Caco-2 (cell line): Measurements from ENCODE around the gene GLRX2. TPM values are rescaled to one million over a fixed set of nuclear protein-coding genes. Genes with fewer than 3 reads are reported as not detected.

Experiments used
- BruUV-seq: library from RNA; stranded (reverse); fragments of 400-500 nt; replicated peaks from 2 replicates; lab custom pipeline; 2021; lab: Mats Ljungman, UMichigan
- CTCF ChIA-PET: fragments of 300-600 bp; sonication (Branson Sonifier 250); formaldehyde crosslinking; loops from one replicate; lab custom pipeline; 2022; ENCODE audit warnings: antibody characterized with exemption; lab: Charles Lee
- POLR2A ChIA-PET: fragments of 300-600 bp; sonication (Branson Sonifier 250); formaldehyde crosslinking; loops from one replicate; lab custom pipeline; 2022; ENCODE audit warnings: antibody characterized with exemption; lab: Charles Lee
- DNase-seq, 2 experiments: peaks; one replicate each; pipeline versions ENCODE4 v3.0.0 to v3.0.0-alpha.2; 2020 to 2022
- H3K27me3 ChIP-seq: replicated peaks from 2 replicates; pipeline ENCODE4 v1.6.0; 2011; ENCODE audit warnings: low read length; ENCODE audit not compliant: control insufficient read depth, insufficient read depth
- H3K36me3 ChIP-seq: 2 replicates; pipeline ENCODE4 v1.5.1; 2011; ENCODE audit warnings: low read length; ENCODE audit not compliant: control insufficient read depth, insufficient read depth
- H3K4me1 ChIP-seq: fragments of 250-450 bp; sonication (Bioruptor Pico); 2 replicates; pipeline ENCODE4 v1.5.1; 2020; ENCODE audit warnings: mild to moderate bottlenecking
- H3K4me3 ChIP-seq: 2 replicates; pipeline ENCODE4 v1.5.1; 2011; ENCODE audit warnings: low read depth, mild to moderate bottlenecking, control low read depth, low read length
- H3K9me3 ChIP-seq: fragments of 250-450 bp; sonication (Bioruptor Pico); 2 replicates; pipeline ENCODE4 v1.5.1; 2020; ENCODE audit warnings: mild to moderate bottlenecking, moderate library complexity
- H3K27ac Mint-ChIP-seq: one replicate; pipeline ENCODE4 v1.8.0; 2022; ENCODE audit warnings: mixed read lengths; ENCODE audit not compliant: unreplicated experiment
- H3K27me3 Mint-ChIP-seq: one replicate; pipeline ENCODE4 v1.8.0; 2022; ENCODE audit warnings: mixed read lengths; ENCODE audit not compliant: insufficient read depth, unreplicated experiment
- H3K36me3 Mint-ChIP-seq: one replicate; pipeline ENCODE4 v1.8.0; 2022; ENCODE audit warnings: mild to moderate bottlenecking, mixed read lengths; ENCODE audit not compliant: insufficient read depth, unreplicated experiment
- H3K4me1 Mint-ChIP-seq: one replicate; pipeline ENCODE4 v1.8.0; 2022; ENCODE audit warnings: low read depth, mixed read lengths; ENCODE audit not compliant: unreplicated experiment
- H3K4me3 Mint-ChIP-seq: one replicate; pipeline ENCODE4 v1.8.0; 2022; ENCODE audit warnings: mild to moderate bottlenecking, moderate library complexity, mixed read lengths; ENCODE audit not compliant: unreplicated experiment
- H3K9me3 Mint-ChIP-seq: one replicate; pipeline ENCODE4 v1.8.0; 2022; ENCODE audit warnings: mixed read lengths; ENCODE audit not compliant: unreplicated experiment
- intact Hi-C: fragments of 100-400 bp; cut with micrococcal nuclease; formaldehyde crosslinking; loops from one replicate; pipeline ENCODE4 v1.10.0; 2022; ENCODE audit not compliant: unreplicated experiment
- total RNA-seq: library from RNA; stranded (reverse); gene quantifications from 2 replicates; pipeline ENCODE4 v1.2.3, GENCODE V29; 2022
- TF ChIP-seq, protein P1 (sequence below), 2 experiments: fragments of 200-600 bp in 1 of 2; IDR thresholded peaks; 1 replicate in 1 of 2; 2 replicates in 1 of 2; pipeline versions ENCODE4 v1.5.1 to v1.8.0; 2011 to 2022; ENCODE audit warnings: antibody characterized with exemption in 1 of 2, control low read depth in 1 of 2, inconsistent platforms in 1 of 2, low read depth in 1 of 2, low read length in 1 of 2, mild to moderate bottlenecking in 1 of 2, moderate library complexity in 1 of 2; ENCODE audit not compliant: insufficient read depth in 1 of 2, severe bottlenecking in 1 of 2, unreplicated experiment in 1 of 2

GLRX2 gene
- total RNA-seq, 1 experiment from 2014 or later, result 20.7 TPM

DNA sequence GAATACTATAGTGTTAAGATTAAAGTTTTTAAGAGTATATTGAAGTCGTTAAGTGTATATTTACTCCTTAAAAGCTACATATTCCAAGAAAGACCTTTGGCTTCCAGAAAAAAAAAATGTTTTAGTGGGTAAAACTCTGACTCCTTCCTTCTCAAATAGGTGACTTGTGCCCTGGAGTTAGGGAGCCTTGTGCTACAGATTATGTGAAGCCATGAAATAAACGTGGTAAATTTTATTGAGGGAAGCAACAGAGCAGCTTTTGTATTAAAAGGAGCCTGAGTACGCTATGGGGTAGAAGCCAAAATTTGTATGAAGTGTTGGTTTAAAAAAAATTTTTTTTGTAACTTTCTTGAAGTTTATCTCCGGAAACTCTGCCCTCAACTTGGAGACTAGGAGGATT lies 44.8 kb downstream of the GLRX2 start:
- no peaks in the 10 kb centered on the region for H3K9me3 Mint-ChIP-seq
- CTCF ChIA-PET, result no interaction called here
- peaks cover 22% of the 10 kb centered on the region for H3K36me3 Mint-ChIP-seq
- Histone ChIP-seq H3K4me3 (peak overlapping the region; percentile 70), H3K36me3 (no peaks in the 10 kb centered on the region), H3K4me1 (peaks cover 5% of the 10 kb centered on the region; the same call in 1 of the 2 replicates), H3K9me3 (no peaks in the 10 kb centered on the region), H3K27me3 (no peaks in the 10 kb centered on the region)
- BruUV-seq, result no TSS peak
- peaks cover 15% of the 10 kb centered on the region for H3K4me1 Mint-ChIP-seq
- peak overlapping the region; percentile 91 for H3K27ac Mint-ChIP-seq
- H3K4me3 Mint-ChIP-seq, result peak overlapping the region; percentile 90
- intact Hi-C loops, result no loop called here
- TF ChIP-seq, protein P1, sequence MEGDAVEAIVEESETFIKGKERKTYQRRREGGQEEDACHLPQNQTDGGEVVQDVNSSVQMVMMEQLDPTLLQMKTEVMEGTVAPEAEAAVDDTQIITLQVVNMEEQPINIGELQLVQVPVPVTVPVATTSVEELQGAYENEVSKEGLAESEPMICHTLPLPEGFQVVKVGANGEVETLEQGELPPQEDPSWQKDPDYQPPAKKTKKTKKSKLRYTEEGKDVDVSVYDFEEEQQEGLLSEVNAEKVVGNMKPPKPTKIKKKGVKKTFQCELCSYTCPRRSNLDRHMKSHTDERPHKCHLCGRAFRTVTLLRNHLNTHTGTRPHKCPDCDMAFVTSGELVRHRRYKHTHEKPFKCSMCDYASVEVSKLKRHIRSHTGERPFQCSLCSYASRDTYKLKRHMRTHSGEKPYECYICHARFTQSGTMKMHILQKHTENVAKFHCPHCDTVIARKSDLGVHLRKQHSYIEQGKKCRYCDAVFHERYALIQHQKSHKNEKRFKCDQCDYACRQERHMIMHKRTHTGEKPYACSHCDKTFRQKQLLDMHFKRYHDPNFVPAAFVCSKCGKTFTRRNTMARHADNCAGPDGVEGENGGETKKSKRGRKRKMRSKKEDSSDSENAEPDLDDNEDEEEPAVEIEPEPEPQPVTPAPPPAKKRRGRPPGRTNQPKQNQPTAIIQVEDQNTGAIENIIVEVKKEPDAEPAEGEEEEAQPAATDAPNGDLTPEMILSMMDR (IDR thresholded peaks at IDR 0.05; ENCODE audit: insufficient read depth in 1 of 2, low read depth in 1 of 2, low read length in 1 of 2, severe bottlenecking in 1 of 2, unreplicated experiment in 1 of 2), result no peak
- H3K27me3 Mint-ChIP-seq, result no peaks in the 10 kb centered on the region
- POLR2A ChIA-PET, result no interaction called here
- no peak for DNase-seq

DNA sequence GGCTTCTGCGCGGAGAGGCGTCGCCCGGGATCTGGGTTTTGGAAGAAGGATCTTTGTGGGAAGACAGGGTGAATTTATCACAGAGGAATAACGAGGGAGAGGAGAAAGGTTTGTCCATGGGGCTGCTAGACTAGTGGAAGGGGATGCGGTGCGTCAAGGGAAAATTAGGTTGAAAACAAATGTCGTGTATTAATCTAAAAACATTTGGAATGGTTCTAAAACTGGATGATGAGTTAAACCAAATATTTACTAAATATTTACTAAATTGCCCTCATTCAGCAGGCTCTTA lies 45.2 kb downstream of the GLRX2 start:
- TF ChIP-seq, protein P1 (IDR thresholded peaks at IDR 0.05; ENCODE audit: insufficient read depth in 1 of 2, low read depth in 1 of 2, low read length in 1 of 2, severe bottlenecking in 1 of 2, unreplicated experiment in 1 of 2), result no peak

DNA sequence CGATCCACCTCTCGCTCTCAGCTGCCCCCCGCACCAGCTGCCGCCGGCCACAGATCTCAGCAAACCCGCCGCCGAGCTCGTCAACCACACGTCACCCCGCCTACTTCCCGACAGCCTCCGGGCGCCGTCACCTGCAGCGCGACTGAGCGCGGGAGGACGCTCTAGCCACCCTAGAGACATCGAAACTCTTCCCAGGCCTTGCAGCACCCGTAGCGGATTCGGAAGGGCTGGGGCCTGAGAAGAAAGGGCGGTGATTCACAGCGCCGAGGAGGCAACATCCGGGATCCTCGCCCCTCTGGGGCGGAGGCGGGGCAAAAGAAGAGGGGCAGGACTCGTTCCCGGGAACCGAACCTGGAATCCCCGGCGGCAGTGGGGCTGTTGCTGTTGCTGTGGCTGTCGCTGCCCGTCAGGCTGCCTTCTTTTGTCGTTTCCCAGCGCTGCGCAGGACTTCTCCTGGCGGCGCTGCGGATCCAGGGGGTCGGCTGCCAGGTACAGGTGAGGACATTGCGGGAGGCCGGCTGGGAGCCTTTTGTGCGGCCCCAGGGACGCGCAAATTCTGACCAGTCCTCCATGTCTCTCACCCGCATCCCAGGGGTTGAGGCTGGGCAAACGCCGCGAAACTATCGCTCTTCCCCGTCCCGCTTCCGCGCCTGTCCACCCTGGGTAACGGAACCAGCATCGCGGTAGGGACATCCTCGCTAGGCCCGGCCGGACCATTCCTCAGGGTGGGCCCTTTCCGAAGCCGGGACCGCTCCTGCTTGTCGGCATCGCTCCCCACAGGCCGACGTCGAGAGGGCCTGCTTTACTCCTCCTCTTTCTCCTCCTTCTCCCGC lies 45.7 kb downstream of the GLRX2 start, which contains the start of the genes RO60 and UCHL5:
Gene RO60, plus strand, starts transcription at position 331 of the 833 bp plus-strand sequence. CDS start 9,443 bp downstream, outside the sequence.
Gene UCHL5, minus strand, starts transcription at position 79 of the 833 bp plus-strand sequence. CDS start 100 bp downstream, outside the sequence.
- BruUV-seq, result no TSS peak
- ChIA-PET CTCF (interaction anchor here (0.6 to 0.7 kb wide), 2 partner anchors 12 to 62 kb away, joined by 3 read pairs; no protein-coding TSS in a partner anchor), POLR2A (interaction anchor here (0.5 to 1.2 kb wide), 7 partner anchors 21 to 259 kb away, joined by 3 to 15 read pairs (median 3); partner anchors contain the start of gene GLRX2)
- Mint-ChIP-seq H3K27me3 (no peaks in the 10 kb centered on the region), H3K4me3 (peak within 1 kb of the TSS; percentile 90), H3K27ac (peak within 1 kb of the TSS; percentile 91), H3K4me1 (peaks cover 15% of the 10 kb centered on the region), H3K36me3 (peaks cover 22% of the 10 kb centered on the region), H3K9me3 (no peaks in the 10 kb centered on the region)
- Histone ChIP-seq H3K27me3 (no peaks in the 10 kb centered on the region), H3K4me1 (peaks cover 5% of the 10 kb centered on the region; the same call in 1 of the 2 replicates), H3K9me3 (no peaks in the 10 kb centered on the region), H3K4me3 (peak within 1 kb of the TSS; percentile 70), H3K36me3 (no peaks in the 10 kb centered on the region)
- peak; percentile 96 to 98 for DNase-seq
- TF ChIP-seq, protein P1 (IDR thresholded peaks at IDR 0.05; ENCODE audit: insufficient read depth in 1 of 2, low read depth in 1 of 2, low read length in 1 of 2, severe bottlenecking in 1 of 2, unreplicated experiment in 1 of 2), result peak in 1 of 2 experiments; percentile 21
- intact Hi-C loops, result loop anchor here (1.0 to 2.0 kb wide), 5 partner anchors 23 to 251 kb away; partner anchors contain the start of genes CDC73 and GLRX2

More for the DNA sequence above, 45.2 kb downstream of the GLRX2 start:
- intact Hi-C loops, result no loop called here
- Histone ChIP-seq H3K9me3 (no peaks in the 10 kb centered on the region), H3K4me3 (peak overlapping the region; percentile 70), H3K36me3 (no peaks in the 10 kb centered on the region), H3K4me1 (peaks cover 5% of the 10 kb centered on the region; the same call in 1 of the 2 replicates), H3K27me3 (no peaks in the 10 kb centered on the region)
- peak overlapping the region; percentile 91 for H3K27ac Mint-ChIP-seq
- TSS peak; percentile 49 for BruUV-seq
- H3K27me3 Mint-ChIP-seq, result no peaks in the 10 kb centered on the region
- peaks cover 15% of the 10 kb centered on the region for H3K4me1 Mint-ChIP-seq
- H3K36me3 Mint-ChIP-seq, result peaks cover 22% of the 10 kb centered on the region
- H3K4me3 Mint-ChIP-seq, result peak overlapping the region; percentile 90
- H3K9me3 Mint-ChIP-seq, result no peaks in the 10 kb centered on the region
- DNase-seq, result no peak
- CTCF ChIA-PET, result no interaction called here
- POLR2A ChIA-PET, result no interaction called here
